Stimulated activated CD4-positive, alpha-beta T cell treated with anti-CD3 and anti-CD28 coated beads, Interleukin-1b, Interleukin-23, amount 100 ng/mL, for 48 hours (primary cell): ENCODE data around the gene GPS1.

Source experiments
- DNase-seq: peaks from one replicate; pipeline ENCODE4 v3.0.0-alpha.2; 2020

The GPS1 gene

GRCh38 chr17:82047914-82048570, 3.7 kb upstream of the GPS1 start:
- no peak for DNase-seq

DNA sequence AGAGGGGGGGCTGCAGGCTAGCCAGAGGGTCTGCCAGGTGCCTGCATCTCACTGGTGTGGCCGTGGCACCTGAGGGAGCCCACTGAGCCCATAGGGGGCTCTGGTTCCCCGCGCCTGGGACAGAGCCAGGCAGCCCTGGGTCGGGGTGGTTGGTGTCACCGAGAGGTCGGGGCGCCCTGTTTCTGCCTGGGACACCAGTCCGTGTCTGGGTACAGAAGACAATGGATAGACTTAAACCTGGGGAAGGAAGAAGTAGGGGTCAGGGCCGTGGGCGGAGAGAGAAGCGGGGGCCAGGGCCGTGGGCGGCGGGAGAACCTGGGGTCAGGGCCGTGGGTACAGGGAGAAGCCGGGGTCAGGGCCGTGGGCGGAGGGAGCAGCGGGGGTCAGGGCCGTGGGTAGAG, 3.1 kb upstream of the GPS1 start:
- no peak for DNase-seq

GRCh38 chr17:82049106-82049505, 2.6 kb upstream of the GPS1 start:
- DNase-seq, result no peak

- no peak for DNase-seq
Measured at GRCh38 chr17:82049521-82049971, 2.2 kb upstream of the GPS1 start.

- no peak for DNase-seq
Measured at GRCh38 chr17:82050152-82050760, 1.4 kb upstream of the GPS1 start.

DNA sequence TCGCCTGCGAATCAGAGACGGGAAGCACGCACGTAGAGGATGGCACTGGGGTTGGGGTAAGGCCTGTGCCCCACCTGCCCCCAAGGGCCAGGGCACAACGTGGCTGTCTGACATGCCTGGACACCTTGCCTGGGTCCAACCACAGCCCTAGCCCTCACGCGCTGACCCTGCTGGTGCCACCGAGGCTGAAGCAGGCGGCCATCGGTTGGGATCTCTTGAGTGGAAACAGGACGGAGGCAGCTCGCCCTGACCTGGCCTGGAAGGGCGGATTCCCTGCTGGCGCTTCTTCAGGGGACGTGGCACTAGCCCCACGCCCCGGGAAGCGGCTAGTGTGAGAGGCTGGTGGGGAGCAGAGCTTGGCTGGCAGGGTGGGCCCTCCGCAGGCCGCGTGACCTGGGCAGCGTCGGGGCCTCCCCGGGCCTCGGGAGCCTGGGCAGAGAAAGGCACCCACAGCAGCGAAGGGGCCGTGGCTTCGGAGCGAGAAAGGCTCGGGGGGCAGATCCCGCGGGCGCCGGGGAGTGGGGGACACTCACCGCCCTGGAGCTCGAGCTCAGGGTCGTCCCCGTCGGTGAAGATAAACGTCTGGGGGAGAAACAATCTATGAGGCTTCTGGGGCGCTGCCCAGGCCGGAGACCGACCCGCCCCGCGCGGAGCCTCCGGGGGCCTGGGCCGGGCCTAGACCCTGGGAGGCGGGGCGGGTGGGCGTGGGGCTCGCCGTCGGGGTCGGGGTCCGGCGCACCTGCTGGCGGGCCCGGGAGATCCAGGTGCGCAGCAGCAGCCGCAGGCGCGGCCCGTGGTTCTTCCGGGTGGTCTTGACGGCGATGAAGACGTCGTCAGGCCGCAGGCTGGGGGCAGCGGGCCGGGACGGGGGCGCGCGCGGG, 697 bp upstream of the GPS1 start:
- DNase-seq, result no peak

DNA sequence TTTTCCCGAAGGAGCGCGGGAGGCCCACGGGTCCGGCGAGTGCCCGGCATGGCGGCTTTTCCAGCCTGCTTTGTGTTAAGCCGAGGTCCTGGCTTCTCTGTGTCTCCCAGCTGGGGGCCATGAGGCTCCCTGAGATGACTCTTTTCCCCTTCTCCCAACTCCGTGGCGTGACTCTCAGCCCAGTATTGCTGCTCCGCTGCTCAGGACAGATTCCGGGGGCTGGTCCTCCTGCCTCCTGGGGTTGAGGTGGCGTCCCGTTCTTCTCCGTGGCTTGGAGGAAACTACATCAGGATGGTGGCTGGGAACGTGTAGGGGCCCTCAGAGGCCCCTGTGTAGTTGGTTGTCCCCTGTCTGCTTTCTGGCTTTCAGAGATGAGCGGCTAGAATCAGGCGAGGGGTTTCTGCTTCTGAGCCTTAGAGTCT, 951 bp downstream of the GPS1 start:
- DNase-seq, result no peak

GRCh38 chr17:82053130-82053529, 1.4 kb downstream of the GPS1 start:
- no peak for DNase-seq

DNA sequence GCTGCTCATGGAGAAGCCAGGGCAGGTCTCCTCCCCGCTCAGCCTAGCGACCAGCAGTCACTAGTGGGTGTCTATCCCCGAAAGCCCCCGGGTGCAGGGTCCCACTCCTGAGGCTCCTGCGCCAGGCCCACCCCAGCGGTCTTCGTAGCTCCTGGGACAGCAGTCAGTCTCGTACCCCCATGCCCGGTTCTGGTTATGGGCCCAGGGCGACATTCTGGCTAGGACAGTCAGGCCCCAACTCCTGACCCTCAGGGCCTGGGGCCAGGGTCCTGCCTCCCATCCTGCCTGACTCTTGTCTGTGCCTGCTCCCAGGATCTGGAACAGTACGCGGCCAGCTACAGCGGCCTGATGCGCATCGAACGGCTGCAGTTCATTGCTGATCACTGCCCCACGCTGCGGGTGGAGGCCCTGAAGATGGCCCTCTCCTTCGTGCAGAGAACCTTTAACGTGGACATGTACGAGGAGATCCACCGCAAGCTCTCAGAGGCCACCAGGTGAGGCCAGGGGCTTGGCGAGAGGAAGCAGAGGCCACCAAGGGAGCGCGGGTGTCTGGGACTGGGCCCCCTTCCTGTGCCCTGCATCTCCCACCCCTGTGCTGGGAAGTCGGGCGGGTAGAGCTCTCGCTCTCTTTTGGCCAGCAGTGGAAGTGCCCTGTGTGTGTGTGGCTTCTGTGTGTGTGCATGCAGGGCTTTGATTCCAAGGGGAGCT, 2.0 kb downstream of the GPS1 start:
- no peak for DNase-seq

DNA sequence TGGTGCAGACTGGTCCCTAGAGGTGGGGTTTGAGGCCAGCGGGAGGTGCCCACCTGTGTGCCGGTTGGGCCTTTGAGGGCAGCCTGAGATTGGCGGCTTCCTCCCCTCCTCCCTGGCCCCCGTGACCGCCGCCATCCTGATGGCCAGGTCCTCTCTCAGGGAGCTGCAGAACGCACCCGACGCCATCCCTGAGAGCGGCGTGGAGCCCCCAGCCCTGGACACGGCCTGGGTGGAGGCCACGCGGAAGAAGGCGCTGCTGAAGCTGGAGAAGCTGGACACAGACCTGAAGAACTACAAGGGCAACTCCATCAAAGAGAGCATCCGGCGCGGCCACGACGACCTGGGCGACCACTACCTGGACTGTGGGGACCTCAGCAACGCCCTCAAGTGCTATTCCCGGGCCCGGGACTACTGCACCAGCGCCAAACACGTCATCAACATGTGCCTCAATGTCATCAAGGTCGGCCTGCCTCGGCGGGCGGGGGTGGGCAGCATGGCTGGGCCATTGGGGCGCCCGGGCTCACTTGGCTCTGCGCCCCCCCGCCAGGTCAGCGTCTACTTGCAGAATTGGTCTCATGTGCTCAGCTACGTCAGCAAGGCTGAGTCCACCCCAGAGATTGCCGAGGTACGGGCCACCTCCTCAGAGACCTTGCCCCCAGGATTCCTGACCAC, 2.8 kb downstream of the GPS1 start:
- DNase-seq, result no peak

- DNase-seq, result no peak
Measured at GRCh38 chr17:82055023-82055964, 3.6 kb downstream of the GPS1 start.

DNA sequence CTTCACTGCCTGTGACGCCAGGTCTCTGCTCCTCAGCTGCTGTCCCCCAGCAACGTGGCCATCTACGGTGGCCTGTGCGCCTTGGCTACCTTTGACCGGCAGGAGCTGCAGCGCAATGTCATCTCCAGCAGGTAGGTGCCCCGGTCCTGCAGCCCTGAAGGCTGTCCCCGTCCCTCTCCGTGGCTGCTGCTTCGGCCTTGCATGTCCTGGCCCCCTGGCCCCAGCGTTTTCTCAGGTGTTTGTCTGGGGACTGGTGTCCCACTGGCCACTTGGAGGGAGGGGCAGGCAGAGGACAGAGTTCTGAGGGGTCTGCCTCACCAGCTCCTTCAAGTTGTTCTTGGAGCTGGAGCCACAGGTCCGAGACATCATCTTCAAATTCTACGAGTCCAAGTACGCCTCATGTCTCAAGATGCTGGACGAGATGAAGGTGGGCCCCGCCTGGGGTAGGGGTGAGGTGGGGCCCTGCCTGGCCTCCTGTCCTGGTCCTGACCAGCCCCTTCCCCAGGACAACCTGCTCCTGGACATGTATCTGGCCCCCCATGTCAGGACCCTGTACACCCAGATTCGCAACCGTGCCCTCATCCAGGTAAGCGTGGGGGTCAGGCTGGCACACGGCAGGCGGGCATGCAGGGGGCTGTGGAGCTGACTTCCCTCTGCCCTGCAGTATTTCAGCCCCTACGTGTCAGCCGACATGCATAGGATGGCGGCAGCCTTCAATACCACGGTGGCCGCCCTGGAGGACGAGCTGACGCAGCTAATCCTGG, 4.4 kb downstream of the GPS1 start:
- no peak for DNase-seq

GRCh38 chr17:82056729-82057621, 5.3 kb downstream of the GPS1 start:
- DNase-seq, result no peak

DNA sequence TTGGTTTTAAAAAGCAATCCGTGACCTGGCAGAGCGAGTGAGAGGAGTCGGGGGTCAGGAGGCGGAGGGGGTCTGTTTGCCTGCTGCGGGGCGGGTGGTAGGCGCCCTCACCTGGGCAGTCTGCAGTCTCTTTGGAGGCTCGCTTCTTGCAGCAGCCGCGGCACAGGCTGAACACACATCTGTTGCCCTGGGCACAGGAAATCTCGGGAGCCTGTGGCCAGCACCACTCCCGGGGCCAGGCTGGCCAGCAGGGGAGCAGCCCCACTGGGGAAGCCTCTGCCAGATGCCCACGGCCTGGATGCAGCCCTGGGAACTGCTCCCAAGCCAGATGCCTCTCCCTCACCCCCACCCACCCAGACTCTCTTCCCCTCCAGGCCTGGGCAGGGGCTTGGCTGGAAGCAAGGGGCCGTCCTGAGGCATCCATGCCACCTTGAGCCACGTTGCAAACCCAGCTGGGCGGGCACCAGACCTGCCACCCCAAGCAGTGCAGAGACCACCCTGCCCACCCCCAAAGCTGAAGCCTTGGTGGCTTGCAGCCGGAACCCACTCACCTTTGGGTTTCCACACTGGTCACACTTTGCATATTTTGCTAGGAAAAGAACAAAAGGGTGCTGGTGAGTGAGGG, 6.6 kb downstream of the GPS1 start:
- DNase-seq, result no peak

DNA sequence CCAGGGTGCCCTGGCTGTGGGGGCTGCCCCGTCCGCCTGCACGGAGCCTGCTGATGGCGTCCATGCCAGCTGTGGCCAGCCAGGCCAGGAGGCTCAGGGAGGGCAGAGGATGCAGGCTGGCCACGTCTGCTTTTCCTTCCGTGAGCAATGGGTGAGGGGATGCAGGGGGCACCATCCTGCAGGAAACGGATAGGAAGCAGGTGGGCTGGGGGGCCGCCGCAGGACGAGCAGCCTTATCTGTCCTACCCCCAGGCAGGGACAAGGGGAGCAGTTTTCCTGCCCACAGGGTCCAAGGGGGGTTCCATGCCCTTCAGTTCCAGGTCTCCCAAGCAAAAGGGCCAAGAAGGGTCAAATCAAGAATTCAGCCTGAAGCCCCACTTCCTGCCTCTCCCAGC, 7.2 kb downstream of the GPS1 start:
- no peak for DNase-seq

- DNase-seq, result no peak
Measured at GRCh38 chr17:82059272-82060000, 7.7 kb downstream of the GPS1 start.

- no peak for DNase-seq
Measured at GRCh38 chr17:82060001-82060380, 8.3 kb downstream of the GPS1 start.

DNA sequence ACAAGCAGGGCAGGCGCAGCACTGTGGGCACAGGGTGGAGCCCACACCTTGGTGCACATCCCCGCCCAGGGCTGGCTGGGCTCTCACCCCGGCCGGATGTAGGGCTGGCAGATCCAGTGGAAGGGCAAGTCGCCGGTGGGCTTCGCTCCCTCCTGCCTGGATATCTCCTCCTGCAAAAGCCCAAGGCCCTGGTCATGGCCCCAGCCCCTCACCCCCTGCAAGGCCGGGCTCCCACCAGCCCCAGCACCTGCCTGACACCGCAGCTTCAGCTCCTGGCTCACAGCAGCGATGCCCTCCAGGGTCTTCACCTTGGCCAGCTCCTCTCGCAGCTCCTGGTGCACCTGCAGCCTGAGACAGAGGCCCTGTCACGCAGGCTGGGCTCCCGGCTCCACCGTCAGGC, 8.9 kb downstream of the GPS1 start:
- no peak for DNase-seq
